H9 (cell line): Measurements from ENCODE around the gene RNF214. TPM values are rescaled to one million over a fixed set of nuclear protein-coding genes. Genes with fewer than 3 reads are reported as not detected.

ENCODE experiments used
- DNase-seq: peaks from one replicate; pipeline ENCODE4 v3.0.0-alpha.2; 2017
- H2AFZ ChIP-seq: one replicate; pipeline ENCODE4 v1.6.1; 2013; ENCODE audit warnings: mild to moderate bottlenecking, low read length, control low read depth, moderate library complexity
- H2AK5ac ChIP-seq: 2 replicates; pipeline ENCODE4 v1.6.1; 2013; ENCODE audit warnings: low read length, control low read depth, mixed read lengths; ENCODE audit not compliant: insufficient read length
- H2BK120ac ChIP-seq: one replicate; pipeline ENCODE4 v1.6.1; 2013; ENCODE audit warnings: low read depth, mild to moderate bottlenecking, low read length, control low read depth, inconsistent platforms; ENCODE audit not compliant: poor library complexity, severe bottlenecking
- H2BK12ac ChIP-seq: 2 replicates; pipeline ENCODE4 v1.6.1; 2013; ENCODE audit warnings: low read length, control low read depth, mixed read lengths, low read depth; ENCODE audit not compliant: insufficient read length
- H2BK15ac ChIP-seq: 2 replicates; pipeline ENCODE4 v1.6.1; 2013; ENCODE audit warnings: low read depth, low read length, control low read depth
- H2BK20ac ChIP-seq: one replicate; pipeline ENCODE4 v1.6.1; 2013; ENCODE audit warnings: low read depth, mild to moderate bottlenecking, low read length, control low read depth, inconsistent platforms; ENCODE audit not compliant: poor library complexity, severe bottlenecking
- H2BK5ac ChIP-seq: 2 replicates; pipeline ENCODE4 v1.6.1; 2013; ENCODE audit warnings: low read length, control low read depth, mixed read lengths; ENCODE audit not compliant: insufficient read length
- H3K14ac ChIP-seq: 2 replicates; pipeline ENCODE4 v1.6.1; 2013; ENCODE audit warnings: low read length, control low read depth; ENCODE audit not compliant: insufficient read depth
- H3K18ac ChIP-seq: 2 replicates; pipeline ENCODE4 v1.6.1; 2013; ENCODE audit warnings: low read depth, mild to moderate bottlenecking, mixed read lengths, low read length, control low read depth; ENCODE audit not compliant: insufficient read length
- H3K23ac ChIP-seq: 2 replicates; pipeline ENCODE4 v1.6.1; 2013; ENCODE audit warnings: low read length, control low read depth, mixed read lengths, low read depth; ENCODE audit not compliant: insufficient read length
- H3K23me2 ChIP-seq: 2 replicates; pipeline ENCODE4 v1.6.1; 2013; ENCODE audit warnings: low read depth, mild to moderate bottlenecking, mixed read lengths, low read length, control low read depth; ENCODE audit not compliant: insufficient read length, poor library complexity, severe bottlenecking
- H3K27ac ChIP-seq: 2 replicates; pipeline ENCODE4 v1.5.1; 2013; ENCODE audit warnings: low read length, control low read depth, mixed read lengths, low read depth; ENCODE audit not compliant: insufficient read length
- H3K27me3 ChIP-seq: 2 replicates; pipeline ENCODE4 v1.6.1; 2013; ENCODE audit warnings: low read length, control low read depth, inconsistent platforms; ENCODE audit not compliant: insufficient read depth
- H3K4ac ChIP-seq: 2 replicates; pipeline ENCODE4 v1.6.1; 2013; ENCODE audit warnings: low read depth, mild to moderate bottlenecking, control low read depth, inconsistent platforms, low read length, moderate library complexity
- H3K4me1 ChIP-seq: 2 replicates; pipeline ENCODE4 v1.6.1; 2013; ENCODE audit warnings: low read length, control low read depth, inconsistent platforms; ENCODE audit not compliant: insufficient read depth
- H3K4me2 ChIP-seq: 2 replicates; pipeline ENCODE4 v1.6.1; 2013; ENCODE audit warnings: low read length, control low read depth, mixed read lengths; ENCODE audit not compliant: insufficient read length, insufficient read depth
- H3K56ac ChIP-seq: 2 replicates; pipeline ENCODE4 v1.6.1; 2013; ENCODE audit warnings: low read depth, mild to moderate bottlenecking, mixed read lengths, low read length, control low read depth; ENCODE audit not compliant: insufficient read length
- H3K79me1 ChIP-seq: 2 replicates; pipeline ENCODE4 v1.6.1; 2013; ENCODE audit warnings: low read depth, mild to moderate bottlenecking, moderate library complexity, low read length, control low read depth, inconsistent platforms; ENCODE audit not compliant: insufficient read depth, poor library complexity, severe bottlenecking
- H3K79me2 ChIP-seq: 2 replicates; pipeline ENCODE4 v1.6.1; 2013; ENCODE audit warnings: low read length, control low read depth, inconsistent platforms; ENCODE audit not compliant: insufficient read depth
- H3K9ac ChIP-seq: 2 replicates; pipeline ENCODE4 v1.6.1; 2013; ENCODE audit warnings: low read length, control low read depth, mixed read lengths; ENCODE audit not compliant: insufficient read length; ENCODE audit errors: extremely low read depth
- H3K9me3 ChIP-seq: one replicate; pipeline ENCODE4 v1.6.1; 2013; ENCODE audit warnings: low read depth, low read length, inconsistent platforms; ENCODE audit not compliant: control insufficient read depth
- H3T11ph ChIP-seq: one replicate; pipeline ENCODE4 v1.6.1; 2013; ENCODE audit warnings: mild to moderate bottlenecking, low read length, control low read depth, inconsistent platforms
- H4K20me1 ChIP-seq: one replicate; pipeline ENCODE4 v1.6.1; 2013; ENCODE audit not compliant: control insufficient read depth, insufficient read length, insufficient read depth
- H4K5ac ChIP-seq: 2 replicates; pipeline ENCODE4 v1.6.1; 2013; ENCODE audit warnings: low read depth, mild to moderate bottlenecking, mixed read lengths, low read length, control low read depth; ENCODE audit not compliant: insufficient read length
- H4K8ac ChIP-seq: replicated peaks from 2 replicates; pipeline ENCODE4 v1.6.1; 2013; ENCODE audit warnings: low read length, control low read depth, mixed read lengths, low read depth; ENCODE audit not compliant: insufficient read length
- H4K91ac ChIP-seq: 2 replicates; pipeline ENCODE4 v1.6.1; 2013; ENCODE audit warnings: low read depth, mild to moderate bottlenecking, moderate library complexity, mixed read lengths, low read length, control low read depth; ENCODE audit not compliant: insufficient read length
- H3K27ac Mint-ChIP-seq, 3 experiments: 2 replicates in 2 of 3; 3 replicates in 1 of 3; pipeline ENCODE4 v1.8.0; 2020 to 2021; ENCODE audit warnings: mixed read lengths in 3 of 3, mild to moderate bottlenecking in 1 of 3, moderate library complexity in 1 of 3
- H3K27me3 Mint-ChIP-seq: 2 replicates; pipeline ENCODE4 v1.8.0; 2021; ENCODE audit warnings: low read depth, mild to moderate bottlenecking, moderate library complexity, mixed read lengths
- H3K36me3 Mint-ChIP-seq, 3 experiments: 2 replicates in 2 of 3; 3 replicates in 1 of 3; pipeline ENCODE4 v1.8.0; 2020 to 2021; ENCODE audit warnings: low read depth in 3 of 3, mixed read lengths in 3 of 3; ENCODE audit not compliant: insufficient read depth in 1 of 3
- H3K4me1 Mint-ChIP-seq, 2 experiments: 2 replicates each; pipeline ENCODE4 v1.8.0; 2020; ENCODE audit warnings: mixed read lengths in 2 of 2
- H3K4me3 Mint-ChIP-seq, 2 experiments: 2 replicates in 1 of 2; 3 replicates in 1 of 2; pipeline ENCODE4 v1.8.0; 2020 to 2021; ENCODE audit warnings: mild to moderate bottlenecking in 2 of 2, mixed read lengths in 2 of 2, moderate library complexity in 1 of 2
- H3K9me3 Mint-ChIP-seq, 2 experiments: 2 replicates in 1 of 2; 3 replicates in 1 of 2; pipeline ENCODE4 v1.8.0; 2020; ENCODE audit warnings: mild to moderate bottlenecking in 2 of 2, mixed read lengths in 2 of 2, moderate library complexity in 1 of 2
- WGBS: extraction: QIAGEN DNeasy Blood & Tissue Kit; methylation state at CpG from one replicate; pipeline ENCODE4 v1.1.7; 2013; ENCODE audit warnings: missing lambda C conversion rate, low lambda C conversion rate, mixed read lengths; ENCODE audit not compliant: insufficient read length; ENCODE audit errors: extremely low coverage; 5-methylcytosine and 5-hydroxymethylcytosine counted together
- total RNA-seq: library from RNA; stranded (reverse); gene quantifications from 2 replicates; pipeline ENCODE4 v1.2.1, GENCODE V29; 2021
- TF ChIP-seq, protein P1 (sequence below): fragments of 200-600 bp; sonication (generic); conservative IDR thresholded peaks from 3 replicates; pipeline ENCODE4 v1.8.0; 2021; ENCODE audit warnings: antibody characterized with exemption, mild to moderate bottlenecking

RNF214 gene
- total RNA-seq, 1 experiment from 2014 or later = 26.0 TPM

DNA sequence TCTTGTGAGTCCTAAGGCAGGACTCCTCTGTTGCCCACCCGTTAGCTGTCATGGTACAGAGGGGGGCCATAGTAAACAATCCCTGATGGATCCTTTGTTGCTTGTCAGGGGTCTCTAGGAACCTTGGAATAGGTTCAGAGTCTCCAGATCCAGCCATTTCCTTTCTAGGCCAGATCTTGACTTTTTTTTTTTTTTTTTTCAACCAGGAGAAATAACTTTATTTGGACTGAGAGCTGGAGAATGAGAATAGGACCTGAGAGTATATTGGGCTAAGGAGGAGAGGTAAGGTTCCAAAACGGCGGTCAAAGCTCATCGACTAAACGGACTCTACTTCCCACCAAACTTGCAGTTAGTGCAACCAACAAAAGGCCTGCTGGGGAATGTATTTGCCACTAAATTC is 102.9 kb downstream of the RNF214 start:
- H3K9me3 ChIP-seq = no peaks in the 10 kb centered on the region
- H3K56ac ChIP-seq = no peak overlapping the region

More for the DNA sequence above, 102.9 kb downstream of the RNF214 start:
- TF ChIP-seq, protein P1, sequence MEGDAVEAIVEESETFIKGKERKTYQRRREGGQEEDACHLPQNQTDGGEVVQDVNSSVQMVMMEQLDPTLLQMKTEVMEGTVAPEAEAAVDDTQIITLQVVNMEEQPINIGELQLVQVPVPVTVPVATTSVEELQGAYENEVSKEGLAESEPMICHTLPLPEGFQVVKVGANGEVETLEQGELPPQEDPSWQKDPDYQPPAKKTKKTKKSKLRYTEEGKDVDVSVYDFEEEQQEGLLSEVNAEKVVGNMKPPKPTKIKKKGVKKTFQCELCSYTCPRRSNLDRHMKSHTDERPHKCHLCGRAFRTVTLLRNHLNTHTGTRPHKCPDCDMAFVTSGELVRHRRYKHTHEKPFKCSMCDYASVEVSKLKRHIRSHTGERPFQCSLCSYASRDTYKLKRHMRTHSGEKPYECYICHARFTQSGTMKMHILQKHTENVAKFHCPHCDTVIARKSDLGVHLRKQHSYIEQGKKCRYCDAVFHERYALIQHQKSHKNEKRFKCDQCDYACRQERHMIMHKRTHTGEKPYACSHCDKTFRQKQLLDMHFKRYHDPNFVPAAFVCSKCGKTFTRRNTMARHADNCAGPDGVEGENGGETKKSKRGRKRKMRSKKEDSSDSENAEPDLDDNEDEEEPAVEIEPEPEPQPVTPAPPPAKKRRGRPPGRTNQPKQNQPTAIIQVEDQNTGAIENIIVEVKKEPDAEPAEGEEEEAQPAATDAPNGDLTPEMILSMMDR = no peak
- no peaks in the 10 kb centered on the region for H3K79me2 ChIP-seq
- H3K9ac ChIP-seq = no peak overlapping the region
- no peak overlapping the region for H2AFZ ChIP-seq
- H3K27me3 Mint-ChIP-seq = no peaks in the 10 kb centered on the region
- no peaks in the 10 kb centered on the region for H3K23me2 ChIP-seq
- H3K23ac ChIP-seq = no peak overlapping the region
- no peak overlapping the region for H3K4me2 ChIP-seq
- no peaks in the 10 kb centered on the region for H3K79me1 ChIP-seq
- WGBS = no CpG with 5 or more reads among the region's 5 CpGs
- H4K20me1 ChIP-seq = no peaks in the 10 kb centered on the region
- H3K4me1 Mint-ChIP-seq = no peaks in the 10 kb centered on the region
- no peak overlapping the region for H4K5ac ChIP-seq
- no peak overlapping the region for H3K14ac ChIP-seq
- no peaks in the 10 kb centered on the region for H3K27me3 ChIP-seq
- peaks cover 0 to 19% (median 11%) of the 10 kb centered on the region in 3 experiments; a peak in 5 of 7 replicates for H3K36me3 Mint-ChIP-seq
- no peak overlapping the region for H3K4ac ChIP-seq
- no peaks in the 10 kb centered on the region for H3K9me3 Mint-ChIP-seq
- no peak overlapping the region for H4K91ac ChIP-seq
- H2BK20ac ChIP-seq = no peak overlapping the region
- DNase-seq = no peak
- H3K18ac ChIP-seq = no peak overlapping the region
- no peak overlapping the region for H3T11ph ChIP-seq
- H2BK120ac ChIP-seq = no peak overlapping the region
- no peak overlapping the region for H2BK5ac ChIP-seq
- H2BK15ac ChIP-seq = no peak overlapping the region
- no peak overlapping the region for H2BK12ac ChIP-seq
- no peaks in the 10 kb centered on the region for H3K4me1 ChIP-seq
- H2AK5ac ChIP-seq = no peak overlapping the region
- H4K8ac ChIP-seq = no peak overlapping the region
- no peak overlapping the region for H3K4me3 Mint-ChIP-seq
- H3K27ac Mint-ChIP-seq = no peak overlapping the region
- H3K27ac ChIP-seq = no peak overlapping the region

Other genes starting within 250 kb of the RNF214 start
- gene SIK3, start 134.2 kb upstream of the RNF214 start, total RNA-seq = 31.4 and 35.5 TPM in 2 replicates
- gene PAFAH1B2, start 88.4 kb upstream of the RNF214 start, total RNA-seq = 158 and 161 TPM in 2 replicates
- 18.3 and 20.9 TPM in 2 replicates for gene SIDT2, start 53.9 kb upstream of the RNF214 start, total RNA-seq
- gene TAGLN, start 33.3 kb upstream of the RNF214 start, total RNA-seq = 176 and 188 TPM in 2 replicates
- gene PCSK7, start 598 bp upstream of the RNF214 start, total RNA-seq = 50.7 and 53.9 TPM in 2 replicates
- 9.4 and 9.9 TPM in 2 replicates for gene BACE1-AS, start 58.7 kb downstream of the RNF214 start, total RNA-seq
- 10.2 and 10.6 TPM in 2 replicates for gene BACE1, start 83.6 kb downstream of the RNF214 start, total RNA-seq
- gene CEP164, start 95.2 kb downstream of the RNF214 start, total RNA-seq = 20.7 and 24.9 TPM in 2 replicates